ENCODE results near the gene TTC3. TPM values are rescaled to one million over a fixed set of nuclear protein-coding genes. Genes with fewer than 3 reads are reported as not detected.

TTC3 gene
- total RNA-seq, 1 donor = 372 TPM

DNA sequence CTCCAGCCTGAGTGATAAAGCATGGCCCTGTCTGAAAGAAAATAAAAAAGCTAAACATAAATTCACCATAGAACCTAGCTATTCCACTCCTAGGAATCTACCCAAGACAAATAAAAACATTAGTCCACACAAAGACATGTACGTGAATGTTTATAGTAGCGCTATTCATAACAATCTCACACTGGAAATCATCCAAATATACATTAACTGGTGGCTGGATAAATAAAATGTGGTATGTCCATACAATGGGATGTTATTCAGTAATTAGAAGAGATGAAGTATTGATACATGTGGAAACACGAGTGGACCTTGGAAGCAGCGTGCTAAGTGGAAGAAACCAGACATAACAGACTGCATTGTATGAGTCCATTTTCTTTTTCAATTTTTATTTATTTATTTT, 36.9 kb upstream of the TTC3 start:
- no peak overlapping the region for H3K4me3 ChIP-seq (ENCODE audit: low read depth, low read length)
- DNase-seq (ENCODE audit: low read depth) = no peak
- TF ChIP-seq, protein P1, sequence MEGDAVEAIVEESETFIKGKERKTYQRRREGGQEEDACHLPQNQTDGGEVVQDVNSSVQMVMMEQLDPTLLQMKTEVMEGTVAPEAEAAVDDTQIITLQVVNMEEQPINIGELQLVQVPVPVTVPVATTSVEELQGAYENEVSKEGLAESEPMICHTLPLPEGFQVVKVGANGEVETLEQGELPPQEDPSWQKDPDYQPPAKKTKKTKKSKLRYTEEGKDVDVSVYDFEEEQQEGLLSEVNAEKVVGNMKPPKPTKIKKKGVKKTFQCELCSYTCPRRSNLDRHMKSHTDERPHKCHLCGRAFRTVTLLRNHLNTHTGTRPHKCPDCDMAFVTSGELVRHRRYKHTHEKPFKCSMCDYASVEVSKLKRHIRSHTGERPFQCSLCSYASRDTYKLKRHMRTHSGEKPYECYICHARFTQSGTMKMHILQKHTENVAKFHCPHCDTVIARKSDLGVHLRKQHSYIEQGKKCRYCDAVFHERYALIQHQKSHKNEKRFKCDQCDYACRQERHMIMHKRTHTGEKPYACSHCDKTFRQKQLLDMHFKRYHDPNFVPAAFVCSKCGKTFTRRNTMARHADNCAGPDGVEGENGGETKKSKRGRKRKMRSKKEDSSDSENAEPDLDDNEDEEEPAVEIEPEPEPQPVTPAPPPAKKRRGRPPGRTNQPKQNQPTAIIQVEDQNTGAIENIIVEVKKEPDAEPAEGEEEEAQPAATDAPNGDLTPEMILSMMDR (IDR thresholded peaks at IDR 0.05; ENCODE audit: insufficient read depth, low read length) = no peak

DNA sequence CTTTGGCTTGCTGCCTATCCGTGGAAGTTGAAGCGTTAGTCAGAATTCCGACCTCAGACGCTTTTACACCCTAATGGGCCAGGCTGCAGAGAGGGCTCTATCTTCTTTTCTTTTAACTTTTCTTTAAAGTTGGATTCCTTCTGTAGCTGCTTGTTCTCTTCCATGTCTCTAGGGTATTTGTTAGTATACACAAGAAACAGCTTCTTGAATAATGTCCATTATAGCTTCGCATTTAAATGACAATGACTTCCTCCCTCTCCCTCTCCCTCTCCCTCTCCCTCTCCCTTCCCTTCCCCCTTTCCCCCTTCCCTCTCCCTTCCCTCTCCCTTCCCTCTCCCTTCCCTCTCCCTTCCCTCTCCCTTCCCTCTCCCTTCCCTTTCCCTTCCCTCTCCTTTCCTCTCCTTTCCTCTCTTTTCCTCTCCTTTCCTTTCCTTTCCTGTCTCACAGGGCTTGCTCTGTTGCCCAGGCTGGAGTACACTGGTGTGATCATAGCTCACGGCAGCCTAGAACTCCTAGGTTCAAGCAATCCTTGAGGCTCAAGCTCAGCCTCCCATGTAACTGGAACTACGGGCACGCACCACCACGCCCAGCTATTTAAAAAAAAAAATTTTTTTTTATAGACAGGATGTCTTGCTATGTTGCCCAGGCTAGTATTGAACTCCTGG, 33.5 kb upstream of the TTC3 start:
- H3K4me3 ChIP-seq (ENCODE audit: low read depth, low read length) = no peak overlapping the region
- TF ChIP-seq, protein P1 (IDR thresholded peaks at IDR 0.05; ENCODE audit: insufficient read depth, low read length) = no peak
- no peak for DNase-seq (ENCODE audit: low read depth)

DNA sequence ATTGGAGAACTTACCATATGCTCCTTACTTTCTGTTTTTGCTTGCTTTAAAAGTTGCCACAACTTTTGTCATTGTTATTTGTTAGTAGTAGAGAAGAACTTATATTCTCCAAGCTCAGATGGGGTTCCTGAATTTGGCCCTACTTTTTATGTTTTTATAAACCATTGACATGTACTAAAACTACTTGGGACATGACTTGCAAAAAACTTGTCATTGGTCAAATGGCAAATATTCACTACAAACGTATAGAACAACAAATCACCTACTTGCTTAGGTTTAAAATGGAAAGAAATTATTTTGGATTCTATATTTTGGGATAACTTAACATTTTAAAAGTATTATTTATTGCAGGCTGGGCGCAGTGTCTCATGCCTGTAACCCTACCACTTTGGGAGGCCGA, 32.8 kb upstream of the TTC3 start:
- TF ChIP-seq, protein P1 (IDR thresholded peaks at IDR 0.05; ENCODE audit: insufficient read depth, low read length) = no peak
- no peak for DNase-seq (ENCODE audit: low read depth)
- no peak overlapping the region for H3K4me3 ChIP-seq (ENCODE audit: low read depth, low read length)

DNA sequence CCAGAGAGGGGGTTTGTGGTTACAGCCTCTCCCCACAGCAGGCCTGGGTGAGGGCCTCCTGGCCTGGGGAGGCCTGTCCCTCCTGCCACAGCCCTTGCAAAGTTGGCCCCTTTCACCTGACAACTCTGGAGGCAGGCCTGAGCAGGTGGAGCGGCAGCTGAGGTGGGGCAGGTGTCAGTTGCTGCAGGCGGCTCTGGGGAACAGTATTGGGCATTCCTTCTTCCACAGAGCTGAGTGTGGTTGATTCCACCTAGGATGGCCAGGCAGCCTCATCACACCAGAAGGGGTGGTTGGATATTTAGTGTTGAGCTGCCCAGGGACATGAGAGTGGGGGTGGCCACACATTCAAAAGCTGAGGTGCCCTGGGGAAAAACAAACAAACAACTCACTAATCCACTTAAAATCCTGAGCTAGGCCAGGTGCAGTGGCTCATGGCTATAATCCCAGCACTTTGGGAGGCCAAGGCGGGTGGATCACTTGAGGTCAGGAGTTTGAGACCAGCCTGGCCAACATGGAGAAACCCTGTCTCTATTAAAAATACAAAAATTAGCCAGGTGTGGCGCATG, 31.3 kb upstream of the TTC3 start:
- no peak overlapping the region for H3K4me3 ChIP-seq (ENCODE audit: low read depth, low read length)
- no peak for DNase-seq (ENCODE audit: low read depth)
- TF ChIP-seq, protein P1 (IDR thresholded peaks at IDR 0.05; ENCODE audit: insufficient read depth, low read length) = no peak

DNA sequence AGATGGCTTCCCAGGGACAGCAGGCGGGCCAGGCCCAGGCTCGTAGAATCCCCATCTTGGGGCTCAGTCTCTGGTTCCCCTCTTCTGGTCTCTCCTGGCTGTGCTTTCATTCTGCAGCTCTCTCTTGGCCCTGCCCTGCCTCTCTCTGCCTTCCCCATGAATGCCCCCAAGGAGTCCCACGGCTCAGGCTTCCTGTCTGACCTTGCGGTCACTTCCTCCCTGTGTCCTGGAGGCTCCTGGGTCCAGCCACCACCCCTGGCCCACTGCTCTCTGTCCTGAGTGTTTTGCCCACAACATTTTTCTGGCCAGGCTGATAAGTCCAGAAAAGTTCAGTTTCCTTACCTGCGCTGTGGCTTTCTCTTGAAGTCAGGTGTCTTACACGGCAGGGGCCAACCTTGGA, 29.2 kb upstream of the TTC3 start:
- H3K4me3 ChIP-seq (ENCODE audit: low read depth, low read length) = no peak overlapping the region
- DNase-seq (ENCODE audit: low read depth) = no peak
- TF ChIP-seq, protein P1 (IDR thresholded peaks at IDR 0.05; ENCODE audit: insufficient read depth, low read length) = no peak

DNA sequence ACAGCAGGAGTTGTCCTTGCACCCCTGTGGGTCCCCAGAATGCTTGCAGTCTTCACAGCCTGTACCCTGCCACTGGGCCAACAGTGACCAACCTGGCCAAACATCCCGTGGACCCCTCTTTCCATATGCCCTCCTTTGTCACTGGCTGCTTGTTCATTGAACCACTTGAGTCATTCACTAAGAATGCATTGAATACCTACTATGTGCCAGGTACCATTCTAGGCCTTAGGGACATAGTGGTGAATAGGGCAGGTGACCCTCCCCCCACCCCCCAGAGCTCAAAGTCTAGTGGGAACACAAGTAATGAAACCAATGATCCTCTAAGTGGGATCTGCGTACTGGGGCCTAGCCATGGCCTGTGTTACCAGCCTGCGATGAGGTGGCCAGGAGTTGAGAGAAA, 28.4 kb upstream of the TTC3 start:
- TF ChIP-seq, protein P1 (IDR thresholded peaks at IDR 0.05; ENCODE audit: insufficient read depth, low read length) = no peak
- DNase-seq (ENCODE audit: low read depth) = no peak

DNA sequence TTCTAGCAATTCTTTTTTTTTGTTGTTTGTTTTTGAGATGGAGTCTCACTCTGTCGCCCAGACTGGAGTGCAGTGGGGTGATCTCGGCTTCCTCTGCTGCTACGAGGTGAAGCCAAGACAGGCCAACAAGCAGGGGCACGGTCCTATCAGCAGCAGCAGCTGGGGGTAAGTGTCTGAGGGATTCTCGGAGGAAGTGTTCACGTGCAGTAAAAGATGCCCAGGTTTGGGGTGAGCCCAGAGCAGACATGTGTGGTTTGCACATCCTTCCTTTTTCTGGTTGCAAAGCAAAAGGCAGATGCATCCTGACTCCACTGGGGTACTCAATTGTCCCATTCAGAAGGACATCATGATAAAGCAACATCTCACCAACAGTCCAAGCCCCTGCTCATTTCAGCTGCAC, 27.9 kb upstream of the TTC3 start:
- DNase-seq (ENCODE audit: low read depth) = no peak
- H3K4me3 ChIP-seq (ENCODE audit: low read depth, low read length) = no peak overlapping the region
- TF ChIP-seq, protein P1 (IDR thresholded peaks at IDR 0.05; ENCODE audit: insufficient read depth, low read length) = no peak

More for the DNA sequence above, 28.4 kb upstream of the TTC3 start:
- no peak overlapping the region for H3K4me3 ChIP-seq (ENCODE audit: low read depth, low read length)
